Measurements from ENCODE around the gene PCNX3.
A peak's percentile ranks its signal among the peaks of the same experiment; 100 is the strongest.

Gene PCNX3

DNA sequence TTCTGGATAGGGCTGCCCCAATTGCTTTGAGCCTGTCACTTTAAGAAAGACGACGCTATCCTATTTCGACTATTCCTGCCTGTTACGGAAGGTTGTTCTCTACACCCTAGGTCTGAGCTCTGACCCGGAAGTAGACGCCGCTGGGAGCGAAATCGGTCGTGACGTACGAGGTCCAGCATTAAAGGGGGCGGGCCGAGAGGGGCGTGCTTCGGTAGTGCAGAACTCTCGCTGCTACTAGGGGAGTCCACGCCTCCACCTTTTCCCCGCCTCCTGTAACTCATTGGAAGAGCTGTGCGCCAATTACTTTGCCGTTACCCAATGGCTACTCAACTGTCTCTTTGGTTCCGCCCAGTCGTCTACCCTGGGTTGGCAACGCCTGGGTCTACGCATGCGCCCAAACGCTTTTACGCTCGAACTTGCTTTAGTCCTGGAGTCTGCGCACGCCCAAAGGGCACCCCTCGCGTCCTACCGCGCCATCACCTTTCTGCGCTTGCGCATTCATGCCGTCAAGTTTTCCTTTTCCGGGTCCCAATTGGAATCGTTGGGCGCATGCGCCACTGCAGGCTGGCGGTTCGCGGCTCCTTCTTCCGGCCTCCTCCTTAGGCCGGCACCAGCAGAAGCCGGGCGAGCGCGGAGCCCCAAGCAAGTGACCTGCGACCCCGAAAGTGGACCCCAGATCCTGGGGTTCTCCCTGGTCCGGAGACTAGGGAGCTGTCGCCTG lies at the start of gene PCNX3:
PCNX3 (plus strand) TSS at position 548 of the 721 bp plus-strand sequence. CDS start 536 bp downstream, outside the sequence.
- DNase-seq: peak; percentile 100

DNA sequence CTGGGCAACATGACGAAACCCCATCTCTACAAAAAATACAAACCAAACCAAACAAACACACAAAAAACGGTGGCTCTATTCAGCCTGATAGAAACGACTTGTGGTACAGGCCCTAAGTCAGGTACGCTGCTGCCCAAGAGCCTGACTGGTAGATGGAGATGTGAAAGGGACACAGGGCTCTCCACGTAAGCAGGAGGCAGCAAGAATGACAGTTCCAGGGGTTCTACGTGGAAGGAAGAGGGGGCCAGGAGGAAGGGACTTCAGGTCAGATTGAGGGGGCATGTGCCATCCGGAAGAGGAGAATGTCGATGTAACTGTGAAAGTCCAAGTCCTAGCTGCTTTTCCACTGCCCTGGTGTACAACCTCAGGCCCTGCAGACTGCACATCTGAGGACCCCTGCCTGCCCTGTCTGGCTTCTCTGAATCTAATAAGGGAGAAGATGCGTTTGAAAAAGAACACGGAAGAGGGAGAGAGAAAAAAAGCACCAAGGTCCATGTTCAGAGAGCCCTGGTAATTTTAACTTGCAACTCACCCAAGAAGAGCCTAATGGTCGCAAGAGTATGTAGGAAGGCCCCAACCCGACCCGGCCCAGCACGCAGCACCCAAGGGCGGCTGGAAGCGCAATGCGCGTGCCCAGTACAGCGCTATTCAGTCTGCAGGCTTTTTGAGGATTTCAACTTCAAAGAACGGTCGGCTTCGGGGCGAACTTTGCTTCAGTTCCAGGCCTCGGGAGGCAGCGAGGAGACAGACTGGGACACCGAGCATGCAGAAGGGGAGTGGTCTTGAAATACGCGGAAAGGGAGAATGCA lies 46.2 kb upstream of the PCNX3 start:
- no peak for DNase-seq

DNA sequence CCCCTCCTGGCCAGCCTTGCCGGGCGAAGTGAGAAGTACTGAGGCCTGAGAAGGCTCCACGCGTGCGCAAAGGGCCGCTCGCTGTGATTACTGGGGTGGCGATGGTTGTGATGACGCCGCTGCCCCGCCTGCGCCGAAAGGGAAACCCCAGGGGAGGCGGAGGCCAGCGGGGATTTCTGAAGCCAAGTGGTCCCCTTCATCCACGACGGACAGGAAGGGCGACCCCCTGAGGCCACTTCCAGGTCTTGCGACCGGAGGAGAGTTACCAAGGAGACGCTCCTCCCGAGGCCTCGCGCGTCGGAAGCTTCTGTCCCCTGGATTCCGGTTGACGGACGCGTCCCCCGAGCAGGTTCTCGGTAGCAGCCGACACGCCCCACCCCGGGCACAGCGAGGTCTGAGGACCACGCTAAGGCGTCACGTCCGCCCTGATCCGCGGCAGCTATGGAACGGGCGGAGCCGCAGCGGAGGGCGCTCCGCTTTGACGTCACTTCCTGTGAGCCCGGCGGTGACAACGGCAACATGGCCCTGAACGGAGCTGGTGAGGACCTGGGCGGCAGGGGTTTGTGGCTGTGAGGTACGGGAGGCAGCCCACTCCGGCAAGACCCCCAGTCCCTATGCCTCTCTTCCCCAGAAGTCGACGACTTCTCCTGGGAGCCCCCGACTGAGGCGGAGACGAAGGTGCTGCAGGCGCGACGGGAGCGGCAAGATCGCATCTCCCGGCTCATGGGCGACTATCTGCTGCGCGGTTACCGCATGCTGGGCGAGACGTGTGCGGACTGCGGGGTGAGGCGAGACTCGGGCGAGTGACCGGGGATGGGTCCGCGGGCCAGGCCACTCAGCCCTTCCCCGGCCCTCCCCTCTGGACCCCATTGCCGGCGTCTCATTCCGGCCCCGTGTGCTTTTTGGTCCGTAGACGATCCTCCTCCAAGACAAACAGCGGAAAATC lies 45.3 kb upstream of the PCNX3 start, which contains the start of gene ZNRD2:
ZNRD2 (plus strand) TSS at position 505 of the 946 bp plus-strand sequence; CDS start at position 520, 15 bp downstream.
- DNase-seq: peak; percentile 91

DNA sequence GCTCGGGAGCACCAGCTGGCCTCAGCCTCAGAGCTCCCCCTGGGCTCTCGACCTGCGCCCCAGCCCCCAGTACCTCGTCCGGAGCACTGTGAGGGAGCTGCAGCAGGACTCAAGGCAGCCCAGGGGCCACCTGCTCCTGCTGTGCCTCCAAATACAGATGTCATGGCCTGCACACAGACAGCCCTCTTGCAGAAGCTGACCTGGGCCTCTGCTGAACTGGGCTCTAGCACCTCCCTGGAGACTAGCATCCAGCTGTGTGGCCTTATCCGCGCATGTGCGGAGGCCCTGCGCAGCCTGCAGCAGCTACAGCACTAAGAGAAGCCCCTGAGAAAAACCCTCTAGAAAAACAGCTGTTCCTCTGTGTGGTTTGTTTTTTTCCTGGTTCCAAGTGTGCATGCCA lies 44.2 kb upstream of the PCNX3 start:
- DNase-seq: no peak

DNA sequence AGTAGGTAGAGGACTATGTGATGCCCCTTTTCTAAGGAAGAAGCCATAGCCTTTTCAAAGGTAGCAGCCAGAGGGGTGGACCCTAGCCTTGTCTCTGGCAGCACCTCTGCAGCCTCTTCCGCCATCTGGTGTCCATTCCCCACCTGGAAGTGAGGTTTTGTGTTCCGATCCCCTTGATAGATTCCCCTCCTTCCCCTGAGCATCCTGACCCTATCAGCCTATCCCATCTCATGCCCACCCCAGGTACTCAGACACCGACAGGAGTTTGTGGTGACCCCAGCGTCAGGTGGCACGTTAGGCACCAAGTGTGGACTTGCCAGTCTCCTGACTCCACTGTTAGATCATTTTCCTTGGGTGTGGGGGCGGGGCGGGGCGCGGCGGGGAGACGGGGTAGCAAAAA lies 43.6 kb upstream of the PCNX3 start:
- peak; percentile 43 for DNase-seq

DNA sequence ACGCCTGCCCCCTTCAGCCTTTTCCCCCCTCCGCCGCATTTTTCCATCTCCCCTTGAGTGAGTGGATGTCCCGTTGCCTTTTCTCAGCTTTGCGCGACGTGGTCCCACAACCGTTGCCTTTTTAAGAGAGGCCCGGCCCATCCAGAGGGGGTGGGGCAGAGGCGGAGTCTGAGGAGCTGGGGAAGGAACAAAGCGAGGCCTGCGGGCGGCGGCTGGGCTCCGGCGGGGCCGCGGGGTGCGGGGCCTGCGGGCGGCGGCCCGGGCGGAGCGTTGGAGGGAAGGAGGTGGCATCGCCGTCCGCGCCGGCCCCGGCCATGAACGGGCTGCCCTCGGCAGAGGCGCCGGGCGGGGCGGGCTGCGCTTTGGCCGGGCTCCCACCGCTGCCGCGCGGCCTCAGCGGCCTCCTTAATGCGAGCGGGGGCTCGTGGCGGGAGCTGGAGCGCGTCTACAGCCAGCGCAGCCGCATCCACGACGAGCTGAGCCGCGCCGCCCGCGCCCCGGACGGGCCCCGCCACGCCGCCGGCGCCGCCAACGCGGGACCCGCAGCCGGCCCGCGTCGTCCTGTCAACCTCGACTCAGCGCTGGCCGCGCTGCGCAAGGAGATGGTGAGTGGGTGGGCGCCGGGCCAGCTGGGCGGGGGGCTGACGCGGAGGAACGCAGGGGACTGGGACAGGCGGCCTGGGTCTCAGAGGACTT lies 43.1 kb upstream of the PCNX3 start, which contains the start of gene FAM89B:
FAM89B (plus strand) TSS at position 183 of the 696 bp plus-strand sequence; CDS start at position 315, 132 bp downstream.
- DNase-seq: peak; percentile 80

DNA sequence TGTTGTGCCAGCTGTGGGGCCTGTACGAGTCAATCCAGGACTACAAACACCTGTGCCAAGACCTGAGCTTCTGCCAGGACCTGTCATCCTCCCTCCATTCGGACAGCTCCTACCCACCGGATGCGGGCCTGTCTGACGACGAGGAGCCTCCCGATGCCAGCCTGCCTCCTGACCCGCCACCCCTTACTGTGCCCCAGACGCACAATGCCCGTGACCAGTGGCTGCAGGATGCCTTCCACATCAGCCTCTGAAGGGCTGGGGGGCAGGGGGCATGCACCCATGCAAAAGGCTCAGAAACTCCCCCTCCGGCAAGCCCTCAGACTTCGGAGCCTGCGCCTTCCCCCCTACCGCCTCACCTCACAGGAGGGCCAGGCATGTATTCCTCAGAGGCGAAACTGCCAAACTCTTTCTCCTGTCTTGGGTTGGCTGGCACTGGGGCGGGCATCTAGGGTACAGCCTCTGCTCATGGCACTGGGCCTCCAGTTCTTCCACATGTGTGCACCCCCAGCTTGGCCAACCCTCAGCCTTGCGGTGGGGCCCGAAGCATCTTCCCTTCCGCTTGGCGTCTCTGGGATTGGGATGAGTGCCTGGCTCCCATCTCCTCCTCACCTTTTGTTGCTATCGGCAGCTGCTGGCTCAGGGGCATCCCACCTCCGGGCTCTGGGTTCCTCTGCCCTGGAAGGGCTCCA lies 42.0 kb upstream of the PCNX3 start:
- no peak for DNase-seq

DNA sequence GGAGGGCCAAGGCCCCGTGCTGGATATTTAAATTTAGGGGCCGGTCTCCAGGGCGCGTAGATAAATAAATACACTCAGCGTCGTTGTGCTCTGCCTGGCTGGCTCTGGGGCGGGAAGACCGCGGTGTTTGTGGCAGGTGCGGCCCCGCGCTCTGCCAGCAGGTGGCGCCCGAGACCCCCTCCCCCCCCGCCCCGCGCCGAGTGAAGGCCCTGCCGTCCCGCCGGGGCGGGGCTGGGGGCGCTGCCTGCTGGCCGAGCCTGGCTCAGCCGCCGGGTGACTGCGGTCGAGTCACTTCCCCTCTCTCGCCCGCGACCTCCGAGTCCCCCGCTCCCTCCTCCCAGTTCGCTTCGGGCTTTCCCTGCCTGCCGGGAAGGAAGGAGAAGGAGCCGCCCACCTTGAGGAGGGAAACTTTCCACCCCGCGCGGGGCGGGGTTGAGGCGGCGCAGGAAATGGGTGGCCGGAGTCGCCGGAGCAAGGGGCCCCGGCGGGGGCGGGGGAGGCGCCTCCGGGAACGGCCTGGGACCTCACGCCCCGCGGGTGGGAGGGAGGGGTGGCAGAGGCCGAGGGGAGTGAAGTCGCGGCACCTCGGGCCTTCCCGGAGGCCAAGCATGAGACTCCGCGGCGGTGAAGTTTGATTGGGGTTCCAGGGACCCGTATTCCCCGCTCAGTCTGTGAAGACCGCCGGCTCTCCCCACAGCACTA lies 41.3 kb upstream of the PCNX3 start:
- DNase-seq: peak; percentile 62

DNA sequence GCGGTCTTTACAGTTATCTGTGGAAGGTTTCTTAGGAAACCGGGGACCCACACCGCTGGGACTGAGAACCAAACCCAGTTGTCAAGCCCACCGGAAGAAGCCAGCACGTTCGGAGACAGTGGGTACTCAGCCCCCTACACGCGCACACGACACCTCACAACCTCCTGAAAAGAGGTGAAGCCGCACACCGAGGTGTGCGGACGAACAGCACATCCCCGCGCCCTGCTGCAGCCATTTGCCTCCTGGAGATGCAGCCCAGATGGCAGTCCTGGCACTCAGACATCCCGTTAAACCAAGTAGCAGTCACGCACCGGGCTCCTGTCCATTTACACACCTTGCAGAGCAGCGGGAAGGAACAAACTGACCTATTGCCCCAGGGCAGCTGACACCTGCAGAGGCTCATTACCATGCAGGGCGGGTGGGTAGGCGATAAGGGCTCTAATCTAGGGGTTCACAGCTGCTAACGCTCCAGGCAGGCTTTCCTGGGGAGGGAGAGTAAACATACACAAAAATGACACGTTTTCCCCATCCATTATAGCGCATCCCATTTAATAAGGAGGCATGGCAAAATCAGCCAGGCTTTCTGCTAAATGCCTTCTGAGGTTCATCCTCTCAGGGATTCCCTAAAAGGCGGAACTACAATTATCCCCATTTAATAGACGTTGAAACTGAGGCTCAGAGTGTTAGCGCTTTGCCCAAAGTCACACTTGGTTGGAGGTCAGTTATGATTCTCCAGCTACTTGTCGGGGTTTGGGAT lies 40.6 kb upstream of the PCNX3 start:
- DNase-seq: no peak

DNA sequence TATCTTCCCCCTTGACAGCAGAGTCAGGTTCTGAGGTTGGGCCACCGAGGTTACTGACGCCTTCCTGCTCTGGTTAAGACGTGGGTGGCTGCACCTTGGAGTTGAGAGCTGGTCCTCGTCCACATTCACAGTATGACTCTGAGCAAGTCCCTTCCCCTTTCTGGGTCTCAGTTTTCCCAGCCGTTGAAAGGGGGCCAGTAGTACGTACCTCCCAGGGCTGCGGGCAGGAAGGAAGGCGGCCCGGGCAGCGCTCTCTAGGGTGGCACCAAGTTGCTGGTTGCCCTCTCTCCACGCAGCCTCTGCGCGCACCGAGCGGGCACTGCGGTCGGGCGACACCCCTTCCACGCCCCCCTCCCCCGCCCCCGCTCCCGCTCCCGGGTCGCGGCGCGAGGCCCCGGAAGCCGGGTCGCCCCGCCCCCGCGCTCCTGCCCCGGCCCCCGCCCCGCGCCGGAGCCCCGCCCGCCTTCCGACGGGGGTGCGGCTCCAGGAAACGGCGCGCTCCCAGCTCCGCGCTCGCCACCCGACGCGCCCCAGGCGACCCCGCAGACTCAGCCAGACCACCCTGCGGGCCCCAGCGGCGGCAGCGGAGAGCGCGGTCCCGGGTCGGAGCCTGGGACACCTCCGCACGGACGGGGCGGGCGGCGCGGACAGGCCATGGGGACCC lies 39.9 kb upstream of the PCNX3 start, which contains the start of gene EHBP1L1:
EHBP1L1 (plus strand) TSS at position 486 of the 664 bp plus-strand sequence. CDS start 250 bp downstream, outside the sequence.
- DNase-seq: no peak

DNA sequence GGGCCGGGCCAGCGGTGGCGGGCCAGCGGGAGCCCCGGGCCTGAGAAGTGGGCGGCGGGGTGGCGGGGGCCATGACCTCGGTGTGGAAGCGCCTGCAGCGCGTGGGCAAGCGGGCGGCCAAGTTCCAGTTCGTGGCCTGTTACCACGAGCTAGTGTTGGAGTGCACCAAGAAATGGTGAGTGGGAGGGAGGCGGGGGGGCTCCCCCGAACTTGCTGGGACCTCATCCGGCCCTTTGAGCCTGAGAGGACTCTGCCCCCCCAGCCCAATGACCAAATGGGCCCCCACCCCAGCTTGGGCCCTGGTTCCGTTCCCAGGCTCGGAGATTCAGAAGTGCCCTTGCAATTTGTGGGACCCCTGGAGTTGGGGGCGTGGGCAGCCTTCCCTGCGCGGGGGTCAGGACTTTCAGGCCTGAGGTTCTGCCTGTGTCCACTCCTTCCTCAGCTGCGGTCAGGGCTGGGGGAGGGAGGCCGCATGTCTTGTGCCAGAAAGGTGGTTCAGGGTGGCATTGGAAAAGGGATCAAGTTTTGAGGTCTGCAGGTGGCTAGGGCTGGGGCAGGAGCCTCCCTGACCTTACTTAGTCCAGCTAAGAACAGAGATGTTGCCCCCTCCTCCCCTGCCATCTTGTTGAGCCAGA lies 39.2 kb upstream of the PCNX3 start:
- DNase-seq: no peak

DNA sequence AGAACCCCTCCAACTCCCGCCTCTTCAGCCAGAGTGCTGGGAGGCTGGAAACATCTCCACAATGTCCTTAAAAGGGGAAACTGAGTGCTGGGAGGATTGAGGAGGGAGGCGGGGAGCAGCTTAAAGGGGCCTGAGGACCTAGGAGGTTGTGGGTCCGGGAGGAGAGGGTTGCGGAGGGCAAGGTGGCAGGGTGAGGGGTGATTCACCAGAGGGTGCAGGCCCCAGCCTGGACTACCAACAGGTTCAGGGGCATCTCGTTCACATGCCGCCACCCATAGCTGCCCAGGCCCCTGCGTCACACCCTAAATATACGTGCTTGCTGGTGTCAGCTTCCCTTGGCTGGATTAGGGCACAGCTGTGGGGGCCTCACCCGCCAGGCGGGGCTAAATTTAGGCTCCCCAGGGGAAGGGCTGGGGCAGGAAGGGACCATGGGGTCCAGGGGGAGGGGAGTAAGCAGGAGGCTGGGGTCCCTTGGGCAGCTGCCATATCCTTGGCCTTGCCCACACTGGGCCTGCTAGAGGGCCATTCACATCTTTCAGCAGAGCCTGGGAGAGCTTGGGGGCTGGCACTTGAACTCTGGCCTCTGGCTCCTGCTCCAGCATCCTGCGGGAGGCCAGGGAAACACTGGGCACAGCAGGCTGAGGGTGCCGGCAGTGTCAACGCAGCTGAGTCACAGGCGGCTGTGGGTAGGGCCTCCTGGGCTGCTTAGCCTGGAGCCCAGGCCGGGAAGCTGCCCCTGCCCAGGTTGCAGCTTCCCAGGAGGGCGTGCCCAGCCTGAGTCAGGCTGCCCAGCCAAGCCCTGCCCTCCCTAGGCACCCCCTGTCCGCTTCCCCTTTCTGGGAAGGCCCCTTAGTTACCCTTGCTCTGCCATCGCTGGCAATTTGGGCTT lies 38.5 kb upstream of the PCNX3 start:
- no peak for DNase-seq

DNA sequence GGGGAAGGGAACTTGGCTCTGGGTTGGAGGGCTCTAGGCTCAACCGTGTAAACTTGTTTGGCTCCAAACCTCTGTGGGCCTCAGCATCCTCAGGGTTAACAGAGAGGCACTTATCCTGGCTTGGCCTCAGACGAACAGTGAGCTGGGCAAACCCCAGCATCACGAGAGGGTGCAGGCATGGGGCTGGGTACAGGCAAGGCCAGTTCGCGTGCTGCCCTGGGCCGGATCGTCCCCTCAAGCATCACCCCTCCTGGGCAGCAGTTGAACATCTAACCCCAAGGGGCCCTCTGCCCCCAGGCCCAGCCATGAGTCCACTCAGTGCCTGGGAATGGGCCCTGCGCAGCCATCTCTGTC lies 37.8 kb upstream of the PCNX3 start:
- DNase-seq: no peak

DNA sequence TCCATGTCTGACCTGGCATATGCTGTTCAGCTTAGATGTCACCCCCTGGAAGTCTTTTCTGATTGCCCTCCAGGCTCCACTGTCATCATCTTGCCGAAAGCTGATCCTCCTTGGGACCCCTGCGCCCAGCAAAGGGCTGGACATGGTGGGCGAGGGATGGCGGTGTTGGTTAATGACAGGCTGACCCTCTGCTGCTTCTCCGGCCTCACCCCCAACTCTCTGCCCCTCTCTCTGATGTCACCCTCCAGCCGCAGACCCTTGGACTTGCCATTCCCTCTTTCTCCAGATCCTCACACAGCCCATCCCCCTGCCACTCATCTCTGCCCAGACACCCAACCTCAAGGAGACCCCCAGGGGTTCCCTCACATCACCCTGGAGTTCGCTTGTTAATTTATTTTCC lies 37.4 kb upstream of the PCNX3 start:
- no peak for DNase-seq

DNA sequence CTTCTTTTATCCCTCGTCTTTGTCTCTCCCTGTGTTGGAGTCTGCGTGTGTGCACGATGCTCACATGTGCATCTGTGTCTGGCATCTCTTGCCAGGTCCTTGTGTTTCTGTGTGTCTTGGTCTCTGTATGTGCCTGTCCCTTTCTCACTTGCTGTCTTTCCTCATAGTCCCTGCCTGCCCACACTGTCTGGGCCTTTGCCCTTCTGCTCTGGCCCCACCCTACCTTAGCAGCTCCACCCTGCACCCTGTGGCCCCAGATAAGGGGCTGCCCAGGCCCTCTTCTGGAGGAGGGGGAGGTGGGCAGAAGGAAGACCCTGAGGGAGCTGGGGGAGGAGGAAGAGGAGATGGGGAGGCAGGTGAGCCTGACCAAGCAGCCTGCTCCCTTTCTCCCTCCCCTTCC lies 36.9 kb upstream of the PCNX3 start:
- DNase-seq: no peak

DNA sequence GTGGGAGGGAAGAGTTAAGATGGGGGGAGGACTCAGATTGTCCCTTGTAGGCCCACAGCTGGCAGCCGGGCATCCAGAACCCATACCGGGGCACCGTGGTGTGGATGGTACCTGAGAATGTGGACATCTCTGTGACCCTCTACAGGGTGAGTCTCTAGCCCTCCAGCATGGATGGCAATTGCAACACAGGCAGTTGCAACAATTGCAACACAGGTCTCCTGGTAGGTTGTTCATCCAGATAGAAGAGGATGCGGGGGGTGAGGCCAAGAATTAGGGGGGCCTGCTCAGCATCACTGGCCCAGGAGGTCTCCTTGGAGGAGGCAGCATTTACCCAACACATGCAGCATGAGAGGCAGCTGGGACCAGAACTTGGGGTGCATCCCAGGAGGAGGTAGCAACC lies 36.3 kb upstream of the PCNX3 start:
- no peak for DNase-seq

DNA sequence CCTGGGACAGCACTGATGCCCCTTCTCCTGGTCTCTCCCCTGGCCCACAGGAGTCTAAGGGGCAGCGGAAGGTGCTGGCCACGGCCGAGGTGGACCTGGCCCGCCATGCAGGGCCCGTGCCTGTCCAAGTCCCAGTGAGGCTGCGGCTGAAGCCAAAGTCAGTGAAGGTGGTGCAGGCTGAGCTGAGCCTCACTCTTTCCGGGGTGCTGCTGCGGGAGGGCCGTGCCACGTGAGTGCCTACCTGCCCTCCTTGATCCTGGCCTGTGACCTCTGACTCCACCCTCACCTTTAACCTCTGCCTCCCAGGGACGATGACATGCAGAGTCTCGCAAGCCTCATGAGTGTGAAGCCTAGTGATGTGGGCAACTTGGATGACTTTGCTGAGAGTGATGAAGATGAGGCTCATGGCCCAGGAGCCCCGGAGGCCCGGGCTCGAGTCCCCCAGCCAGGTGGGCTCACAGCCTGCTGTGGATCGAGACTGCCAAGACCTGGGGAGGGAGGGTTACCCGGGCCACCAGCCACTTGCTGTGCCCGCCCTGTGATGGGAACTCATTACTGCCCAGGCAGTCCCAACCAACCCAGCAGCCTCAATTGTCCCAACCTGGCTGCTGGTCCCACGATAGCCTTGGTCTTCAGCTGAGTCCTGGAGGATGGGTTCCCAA lies 35.4 kb upstream of the PCNX3 start:
- no peak for DNase-seq

Measured in DMS79 treated with DMSO at 0.1 percent for 48 hours (cell line).